ENCODE results near the gene HOXD3. TPM values are rescaled to one million over a fixed set of nuclear protein-coding genes. Genes with fewer than 3 reads are reported as not detected.

HOXD3 gene
- total RNA-seq, 1 donor from 2014 or later, result not detected

- DNase-seq (ENCODE audit: low read depth), result no peak
Measured at GRCh38 chr2:176148751-176149421, 8.2 kb upstream of the HOXD3 start.

- no peak for DNase-seq (ENCODE audit: low read depth)
Measured at GRCh38 chr2:176149481-176149938, 7.6 kb upstream of the HOXD3 start.

- no peak for DNase-seq (ENCODE audit: low read depth)
Measured at GRCh38 chr2:176149939-176150583, 7.0 kb upstream of the HOXD3 start.

DNA sequence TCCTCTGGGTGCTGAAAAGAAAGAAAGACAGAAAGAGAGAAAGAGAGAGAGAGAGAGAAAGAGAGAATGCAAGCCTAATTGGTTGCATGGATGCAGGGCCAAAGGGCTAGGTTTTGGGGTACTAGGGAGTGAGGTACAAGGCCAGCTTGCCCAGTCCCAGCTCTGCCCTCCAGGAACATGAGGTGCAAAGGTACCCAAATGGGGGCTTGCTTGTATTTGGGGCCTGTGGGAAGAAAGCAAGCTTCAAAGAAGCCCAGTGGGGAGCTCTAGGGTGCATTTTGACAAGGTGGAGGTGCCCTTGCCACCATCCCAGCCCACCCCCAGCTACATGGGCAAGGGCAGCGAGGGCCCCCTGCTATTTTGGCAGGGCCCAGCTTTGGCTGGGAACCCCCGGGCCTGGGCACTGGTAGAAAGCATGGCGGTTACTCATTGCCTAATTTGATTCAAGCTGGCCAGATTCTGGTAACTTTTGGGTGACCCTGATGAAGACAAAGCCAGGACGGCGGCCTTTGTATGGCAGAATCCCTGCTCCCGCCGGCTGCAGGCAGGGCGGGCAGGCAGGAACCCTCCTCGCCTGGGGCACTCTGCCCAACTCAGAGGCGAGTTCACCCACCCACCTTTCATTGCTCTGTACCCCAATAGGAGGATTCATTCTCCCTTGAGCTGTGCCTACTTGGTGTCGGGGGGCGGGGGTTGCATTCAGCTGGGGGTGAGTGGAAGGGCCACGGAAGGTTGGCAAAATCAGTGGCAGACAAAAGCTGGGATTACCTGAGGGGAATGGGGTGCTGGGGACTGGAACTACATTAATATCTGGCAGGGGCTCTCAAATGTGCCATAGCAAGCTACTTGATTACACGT lies 6.3 kb upstream of the HOXD3 start:
- no peak for DNase-seq (ENCODE audit: low read depth)

GRCh38 chr2:176151442-176152287 lies 5.4 kb upstream of the HOXD3 start, which contains the start of gene HOXD4:
Gene HOXD4 (plus strand): TSS chr2:176151550. CDS start chr2:176151634, 84 bp downstream.
- no peak for DNase-seq (ENCODE audit: low read depth)

- DNase-seq (ENCODE audit: low read depth), result no peak
Measured at GRCh38 chr2:176152350-176153181, 4.5 kb upstream of the HOXD3 start.

DNA sequence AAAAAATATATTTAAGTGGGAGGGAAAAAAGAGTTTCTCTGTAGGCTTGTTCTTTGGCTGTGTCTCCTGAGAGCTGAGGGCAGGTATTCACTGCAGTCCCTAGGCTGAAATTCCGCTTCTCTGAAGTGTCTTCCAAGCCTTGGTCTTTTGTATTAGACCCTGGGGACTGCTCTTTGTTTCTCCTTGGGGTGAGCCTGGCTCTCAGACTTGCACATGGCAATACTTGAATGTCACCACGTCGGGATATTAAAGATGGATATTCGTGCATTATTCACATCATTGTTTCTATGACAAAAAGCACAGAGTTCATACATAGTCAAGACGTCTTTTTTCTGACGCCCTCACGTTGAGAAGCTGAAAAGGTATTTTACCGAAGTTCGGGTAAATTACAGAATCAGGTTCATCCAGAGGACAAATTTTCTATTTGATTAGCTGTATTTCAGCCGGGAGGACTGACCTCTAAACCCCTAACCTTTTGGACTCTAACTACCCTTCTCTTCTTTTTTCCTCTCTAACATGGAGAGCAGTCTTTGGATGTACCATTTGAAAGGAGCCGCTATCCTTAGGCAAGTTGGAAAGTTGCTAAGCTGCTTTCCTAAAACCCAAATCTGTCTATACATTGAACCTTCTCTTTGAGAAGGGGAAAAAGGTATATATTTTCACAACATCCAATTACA lies 2.4 kb upstream of the HOXD3 start:
- DNase-seq (ENCODE audit: low read depth), result no peak

DNA sequence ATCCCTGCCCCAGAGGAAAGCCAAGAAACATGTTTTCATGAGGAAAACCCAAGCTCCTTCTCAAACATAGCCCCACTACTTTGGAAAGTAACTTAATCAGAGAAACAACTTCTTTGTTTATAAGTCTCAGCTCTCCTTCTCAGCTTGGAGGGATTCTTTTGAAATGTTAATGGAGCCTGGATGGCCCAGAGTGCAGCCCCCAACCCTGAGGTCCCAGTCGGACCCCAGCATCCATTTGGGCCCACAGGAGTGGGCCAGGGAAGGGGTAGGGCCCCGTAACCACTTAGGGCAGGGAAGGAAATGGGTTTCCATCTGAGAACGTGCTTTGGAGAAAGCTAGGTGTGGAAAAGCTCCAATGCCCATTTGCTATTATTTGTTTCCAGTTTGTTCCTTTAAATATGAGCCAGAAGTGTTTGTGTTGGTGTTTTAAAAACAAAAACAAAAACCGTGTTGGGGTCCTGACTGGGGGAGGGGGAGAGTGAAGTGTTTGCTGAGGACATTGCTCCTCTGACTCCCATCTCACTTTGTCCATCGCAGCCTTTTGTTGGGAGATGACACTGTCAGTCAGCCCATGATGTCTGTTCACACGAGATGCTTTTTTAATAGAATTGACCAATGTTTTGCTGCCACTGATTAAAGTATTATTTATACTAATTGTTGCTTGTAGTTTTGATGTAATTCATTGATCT lies 1.6 kb upstream of the HOXD3 start:
- no peak for DNase-seq (ENCODE audit: low read depth)

DNA sequence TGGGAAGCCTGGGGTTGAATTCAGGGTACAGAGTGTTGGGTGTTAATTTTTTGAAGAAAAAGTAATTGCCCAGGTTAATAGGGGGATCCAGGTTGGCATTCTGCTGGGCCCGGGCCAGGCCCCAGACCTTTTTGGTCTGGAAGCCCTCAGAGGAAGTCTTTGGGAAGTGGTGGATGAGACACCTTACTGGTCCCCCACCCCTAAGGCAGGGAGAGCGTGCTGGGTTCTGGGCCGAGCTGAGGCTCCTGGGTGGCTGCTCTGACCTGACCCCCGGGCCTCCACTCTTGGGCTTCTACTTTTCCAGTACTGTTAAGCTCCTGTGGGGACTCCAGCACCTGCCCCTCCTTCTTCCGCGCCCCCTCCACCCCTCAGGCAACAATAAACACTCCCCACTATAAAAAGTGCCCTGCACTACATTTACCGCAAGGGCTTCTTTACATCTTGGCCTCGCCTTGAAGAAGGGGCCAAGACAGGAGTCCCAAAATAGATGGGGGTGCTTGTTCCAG lies 753 bp upstream of the HOXD3 start:
- DNase-seq (ENCODE audit: low read depth), result no peak

- peak; percentile 18 for DNase-seq (ENCODE audit: low read depth)
Measured at GRCh38 chr2:176157499-176158185, 535 bp downstream of the HOXD3 start.

GRCh38 chr2:176158186-176158591 lies 1.1 kb downstream of the HOXD3 start:
- DNase-seq (ENCODE audit: low read depth), result no peak

DNA sequence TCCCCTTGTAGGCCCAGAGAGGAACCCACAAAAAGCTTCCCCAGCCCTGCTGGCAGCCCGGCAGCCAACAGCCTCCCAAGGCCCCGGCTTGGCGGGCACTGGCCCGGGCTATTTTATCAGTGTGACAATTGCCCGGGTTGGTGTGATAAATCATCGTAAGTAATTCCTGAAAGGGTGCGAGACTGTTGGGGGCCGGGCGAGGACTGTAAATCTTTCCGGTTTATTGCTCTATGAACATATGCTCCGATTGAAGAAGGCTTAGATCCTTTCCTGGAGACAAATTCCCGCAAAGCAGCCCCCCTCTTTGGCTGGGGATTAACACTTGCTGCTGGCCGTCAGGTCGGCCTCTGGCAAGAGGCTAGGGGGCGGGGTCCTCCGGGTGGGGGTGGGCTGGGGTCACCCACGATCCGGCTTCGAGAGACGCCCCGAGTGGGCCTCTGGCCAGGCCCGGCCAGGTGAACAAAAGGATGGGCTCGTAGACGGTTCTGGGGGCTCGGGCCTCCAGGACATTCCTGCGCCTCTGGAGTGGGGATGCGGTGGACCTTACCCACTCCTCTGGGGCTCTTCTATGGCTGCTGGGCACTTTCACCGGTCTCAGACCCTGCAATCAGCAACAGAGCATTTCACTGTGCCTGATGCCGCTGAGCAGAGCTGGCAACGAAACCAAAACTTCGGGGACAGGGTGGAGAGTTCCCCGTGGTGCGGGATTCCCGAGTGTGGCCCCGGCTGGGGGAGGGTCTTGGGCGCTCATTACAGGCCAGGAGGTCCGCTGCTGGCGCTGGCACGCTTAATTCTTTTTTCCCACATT lies 2.0 kb downstream of the HOXD3 start:
- DNase-seq (ENCODE audit: low read depth), result no peak

DNA sequence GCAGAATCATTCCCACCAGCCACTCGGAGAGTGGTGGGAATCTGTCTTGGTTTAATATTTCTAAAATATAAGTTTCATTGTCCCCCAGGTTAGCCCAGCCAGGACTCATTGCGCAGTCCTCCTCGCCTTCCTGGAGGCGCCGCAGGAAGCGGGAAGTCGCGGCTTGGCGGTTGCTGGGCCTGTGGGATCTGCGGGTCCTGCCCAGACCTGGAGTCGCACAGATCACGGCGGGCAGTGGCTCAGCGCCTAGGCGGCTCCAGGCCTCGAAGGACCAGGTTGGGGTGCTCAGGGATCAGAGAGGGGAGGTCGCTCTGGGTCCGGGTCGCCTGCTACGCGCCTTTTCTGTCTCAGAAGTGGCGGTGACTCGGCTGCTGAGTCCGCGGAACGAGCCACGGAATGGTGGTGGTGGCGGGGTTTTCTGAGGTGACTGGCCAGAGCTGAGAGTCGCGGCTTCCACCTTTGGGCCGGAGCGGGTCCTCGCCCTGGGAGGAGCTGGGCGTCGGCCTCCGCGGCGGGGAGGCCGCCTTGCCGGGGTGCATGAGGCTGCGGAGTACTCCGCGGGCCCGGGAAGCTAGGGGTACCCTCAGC lies 2.6 kb downstream of the HOXD3 start:
- no peak for DNase-seq (ENCODE audit: low read depth)

GRCh38 chr2:176160251-176160985 lies 3.3 kb downstream of the HOXD3 start:
- no peak for DNase-seq (ENCODE audit: low read depth)

DNA sequence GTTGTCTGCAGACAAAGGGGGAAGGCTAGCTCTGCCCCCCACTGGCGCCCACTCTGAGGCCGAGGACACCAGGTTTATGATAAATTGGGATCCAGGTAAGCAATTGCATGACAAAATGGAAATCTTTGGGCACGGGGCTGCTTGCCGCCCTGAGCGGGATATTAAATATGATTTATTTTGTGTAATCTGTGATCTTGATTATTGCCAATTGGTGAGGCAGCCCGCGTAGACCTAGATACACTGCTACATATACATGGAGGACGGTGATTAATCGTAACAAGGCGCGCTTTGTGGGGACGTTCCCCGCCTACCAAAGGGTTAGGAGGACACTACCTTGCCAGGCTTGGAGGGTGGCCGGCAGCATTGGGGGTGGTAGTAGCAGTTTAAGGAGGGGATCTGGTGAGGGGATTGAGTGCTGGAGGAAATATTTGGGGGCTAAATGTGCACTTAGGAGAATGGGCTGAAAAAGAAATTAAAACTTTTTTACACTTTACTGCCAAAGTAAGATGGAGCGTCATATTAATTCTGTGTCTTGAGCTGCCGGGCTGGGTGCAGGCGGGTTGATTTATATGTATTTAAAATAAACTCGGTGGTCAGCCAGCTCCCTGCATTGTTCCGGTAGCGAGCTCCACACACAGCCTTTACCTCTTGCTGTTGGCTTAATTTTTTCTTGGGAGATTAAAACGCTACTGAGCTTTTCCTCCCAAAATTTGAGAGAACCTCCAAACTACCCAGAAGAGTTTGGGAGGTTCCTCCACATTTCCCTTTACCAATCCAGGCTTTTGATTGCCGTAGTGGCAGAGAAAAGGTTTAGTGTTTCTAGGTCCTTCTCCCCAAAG lies 4.1 kb downstream of the HOXD3 start:
- DNase-seq (ENCODE audit: low read depth), result no peak
